Panc1 (cell line): ENCODE measurements around the gene CPHXL2. TPM values are rescaled to one million over a fixed set of nuclear protein-coding genes. Genes with fewer than 3 reads are reported as not detected.

Experiments
- ATAC-seq: fragments of 200-7000 bp; cut with Tn5 transposase; 2 replicates; pipeline ENCODE4 v1.9.1; 2020; ENCODE audit warnings: mild to moderate bottlenecking, moderate library complexity
- BruUV-seq: library from RNA; stranded (reverse); fragments of 400-500 nt; replicated peaks from 2 replicates; lab custom pipeline; 2021; lab: Mats Ljungman, UMichigan
- CTCF ChIA-PET: fragments of 300-600 bp; sonication (Branson Sonifier 250); formaldehyde crosslinking; loops from one replicate; lab custom pipeline; 2022; ENCODE audit warnings: antibody characterized with exemption; lab: Charles Lee
- POLR2A ChIA-PET: fragments of 300-600 bp; sonication (Branson Sonifier 250); formaldehyde crosslinking; loops from one replicate; lab custom pipeline; 2022; ENCODE audit warnings: antibody characterized with exemption; lab: Charles Lee
- DNase-seq: peaks from one replicate; pipeline ENCODE4 v3.0.0-alpha.2; 2010; ENCODE audit warnings: low read depth, low spot score
- H3K27ac ChIP-seq: 2 replicates; pipeline ENCODE4 v1.5.1; 2011; ENCODE audit warnings: mild to moderate bottlenecking, low read length, inconsistent platforms
- H3K27me3 ChIP-seq: fragments of 200-500 bp; sonication (Bioruptor generic); 2 replicates; pipeline ENCODE4 v1.6.0; 2014; ENCODE audit warnings: low read length, inconsistent platforms; ENCODE audit not compliant: control insufficient read depth, insufficient read depth
- H3K36me3 ChIP-seq: fragments of 200-500 bp; sonication (Bioruptor generic); 2 replicates; pipeline ENCODE4 v1.5.1; 2014; ENCODE audit warnings: inconsistent platforms, mild to moderate bottlenecking, low read length, moderate library complexity; ENCODE audit not compliant: control insufficient read depth, insufficient read depth
- H3K4me1 ChIP-seq: 2 replicates; pipeline ENCODE4 v1.5.1; 2011; ENCODE audit warnings: inconsistent platforms, mild to moderate bottlenecking, low read length, moderate library complexity; ENCODE audit not compliant: control insufficient read depth, insufficient read depth
- H3K4me3 ChIP-seq, 2 experiments: 2 replicates each; pipeline ENCODE4 v1.5.1; 2011 to 2012; ENCODE audit warnings: low read depth in 2 of 2, low read length in 2 of 2, mild to moderate bottlenecking in 2 of 2, inconsistent platforms in 1 of 2, moderate library complexity in 1 of 2
- H3K9me3 ChIP-seq: fragments of 200-500 bp; sonication (Bioruptor generic); 2 replicates; pipeline ENCODE4 v1.5.1; 2014; ENCODE audit warnings: low read depth, mild to moderate bottlenecking, inconsistent platforms, low read length, moderate library complexity; ENCODE audit not compliant: control insufficient read depth, insufficient read depth
- CTCF ChIP-seq: fragments of 450-650 bp; IDR thresholded peaks from 2 replicates; pipeline ENCODE4 v1.5.1; 2017; ENCODE audit warnings: mild to moderate bottlenecking
- POLR2AphosphoS5 ChIP-seq: IDR thresholded peaks from 2 replicates; pipeline ENCODE4 v1.6.1; 2012; ENCODE audit warnings: mild to moderate bottlenecking, low read depth, low read length, moderate library complexity
- REST ChIP-seq, 2 experiments: IDR thresholded peaks; 2 replicates each; pipeline ENCODE4 v1.6.1; 2011 to 2012; ENCODE audit warnings: low read depth in 2 of 2, control low read depth in 1 of 2, low read length in 1 of 2, mild to moderate bottlenecking in 1 of 2, moderate library complexity in 1 of 2; ENCODE audit not compliant: insufficient read depth in 1 of 2
- SIN3A ChIP-seq: IDR thresholded peaks from 2 replicates; pipeline ENCODE4 v1.6.1; 2012; ENCODE audit warnings: low read depth, mild to moderate bottlenecking, low read length, moderate library complexity, borderline replicate concordance; ENCODE audit not compliant: insufficient read depth
- TCF7L2 ChIP-seq: IDR thresholded peaks from 2 replicates; pipeline ENCODE4 v1.6.1; 2011; ENCODE audit warnings: mild to moderate bottlenecking, low read depth, low read length, inconsistent platforms
- in situ Hi-C: cut with HindIII; loops from 2 replicates; pipeline ENCODE4 v1.10.0; 2016; ENCODE audit warnings: low sequenced_read_pairs, low pct_unique_long_range_greater_than_20kb
- intact Hi-C: fragments of 100-400 bp; cut with micrococcal nuclease; formaldehyde crosslinking; loops from one replicate; pipeline ENCODE4 v1.10.0; 2022; ENCODE audit not compliant: unreplicated experiment
- total RNA-seq: library from RNA; stranded (reverse); gene quantifications from one replicate; pipeline ENCODE4 v1.2.1, GENCODE V29; 2021; ENCODE audit not compliant: unreplicated experiment

CPHXL2 gene
- total RNA-seq, 1 experiment from 2014 or later, result not detected

- peaks cover 15% of the 10 kb centered on the region for H3K36me3 ChIP-seq
- ATAC-seq, result peak; percentile 62
- no peaks in the 10 kb centered on the region for H3K27me3 ChIP-seq
- peaks cover 9% of the 10 kb centered on the region for H3K4me1 ChIP-seq
- in situ Hi-C loops, result no loop called here
- CTCF ChIA-PET, result interaction anchor here (0.7 kb wide), 1 partner anchor 116 kb away, joined by 3 read pairs; no protein-coding TSS in a partner anchor
- H3K4me3 ChIP-seq, result peak overlapping the region; percentile 96 to 98
- intact Hi-C loops, result loop anchor here (10.0 kb wide), 1 partner anchor 116 kb away; no protein-coding TSS in a partner anchor
- H3K27ac ChIP-seq, result peak overlapping the region; percentile 82
- no TSS peak for BruUV-seq
- no peak for TF ChIP-seq CTCF
- no peak for TF ChIP-seq TCF7L2
- TF ChIP-seq POLR2AphosphoS5, result no peak
- no peak for TF ChIP-seq SIN3A
- TF ChIP-seq REST (IDR thresholded peaks at IDR 0.05; ENCODE audit: insufficient read depth in 1 of 2, low read depth in 2 of 2, low read length in 1 of 2), result no peak
- no peaks in the 10 kb centered on the region for H3K9me3 ChIP-seq
- no peak for DNase-seq
- POLR2A ChIA-PET, result no interaction called here
Observed at GRCh38 chr16:75648265-75649076, 28.3 kb downstream of the CPHXL2 start.

- DNase-seq (peak; percentile 78), ATAC-seq (peak; percentile 97)
- Histone ChIP-seq H3K9me3 (no peaks in the 10 kb centered on the region), H3K27ac (peak within 1 kb of the TSS; percentile 97), H3K36me3 (peaks cover 20% of the 10 kb centered on the region), H3K4me1 (peaks cover 9% of the 10 kb centered on the region), H3K4me3 (peak within 1 kb of the TSS; percentile 96 to 98), H3K27me3 (no peaks in the 10 kb centered on the region)
- POLR2A ChIA-PET, result interaction anchor here (0.5 to 0.6 kb wide), 2 partner anchors 119 to 130 kb away, joined by 4 read pairs; no protein-coding TSS in a partner anchor
- intact Hi-C loops, result loop anchor here (10.0 kb wide), 1 partner anchor 117 kb away; no protein-coding TSS in a partner anchor
- CTCF ChIA-PET, result no interaction called here
- BruUV-seq, result no TSS peak
- TF ChIP-seq TCF7L2 (no peak), REST (IDR thresholded peaks at IDR 0.05; ENCODE audit: insufficient read depth in 1 of 2, low read depth in 2 of 2, low read length in 1 of 2) (no peak), POLR2AphosphoS5 (peak; percentile 85), SIN3A (peak; percentile 69; the same call in 1 of the 2 replicates)
- in situ Hi-C loops, result no loop called here
Observed at GRCh38 chr16:75647492-75648264, 29.1 kb downstream of the CPHXL2 start, which contains the start of the genes KARS1 and TERF2IP. Gene KARS1 (minus strand): TSS chr16:75647665. CDS start chr16:75647639, 26 bp downstream. Gene TERF2IP (plus strand): TSS chr16:75647773. CDS start chr16:75647883, 110 bp downstream.
